Left kidney (tissue), 8 donors: Measurements from ENCODE around the gene SLC26A2. TPM values are rescaled to one million over a fixed set of nuclear protein-coding genes. Genes with fewer than 3 reads are reported as not detected.

Experiments
- DNase-seq: peaks from one replicate; pipeline ENCODE4 v3.0.0-alpha.2; 2013
- long read RNA-seq, 8 donors: transcript quantifications; one replicate each; lab custom pipeline, GENCODE V29; 2026
- polyA plus RNA-seq: library from polyadenylated mRNA; unstranded; fragments of 120-200 nt; gene quantifications from one replicate; pipeline ENCODE4 v1.2.1, GENCODE V29; 2013; ENCODE audit not compliant: insufficient read length

The SLC26A2 gene
- polyA plus RNA-seq = 22.8 TPM
- long read RNA-seq, donor 1, full-length matches to known transcripts = 2 of 8 reads
- long read RNA-seq, donor 1, partial matches to known transcripts = 0 of 8 reads
- long read RNA-seq, donor 1, other reads (novel, unspliced or antisense) = 6 of 8 reads
- long read RNA-seq, donor 2, full-length matches to known transcripts = 3 of 3 reads
- long read RNA-seq, donor 2, partial matches to known transcripts = 0 of 3 reads
- long read RNA-seq, donor 2, other reads (novel, unspliced or antisense) = 0 of 3 reads
- long read RNA-seq, donor 3, full-length matches to known transcripts = 3 of 3 reads
- long read RNA-seq, donor 3, partial matches to known transcripts = 0 of 3 reads
- long read RNA-seq, donor 3, other reads (novel, unspliced or antisense) = 0 of 3 reads
- long read RNA-seq, donor 4 = 0 reads
- long read RNA-seq, donor 5, full-length matches to known transcripts = 3 of 3 reads
- long read RNA-seq, donor 5, partial matches to known transcripts = 0 of 3 reads
- long read RNA-seq, donor 5, other reads (novel, unspliced or antisense) = 0 of 3 reads
- long read RNA-seq, donor 6, full-length matches to known transcripts = 2 of 2 reads
- long read RNA-seq, donor 6, partial matches to known transcripts = 0 of 2 reads
- long read RNA-seq, donor 6, other reads (novel, unspliced or antisense) = 0 of 2 reads
- long read RNA-seq, donor 7, full-length matches to known transcripts = 2 of 2 reads
- long read RNA-seq, donor 7, partial matches to known transcripts = 0 of 2 reads
- long read RNA-seq, donor 7, other reads (novel, unspliced or antisense) = 0 of 2 reads
- long read RNA-seq, donor 8, full-length matches to known transcripts = 1 of 1 reads
- long read RNA-seq, donor 8, partial matches to known transcripts = 0 of 1 reads
- long read RNA-seq, donor 8, other reads (novel, unspliced or antisense) = 0 of 1 reads

- peak; percentile 96 for DNase-seq
These were observed at the start of gene SLC26A2 for GRCh38 chr5:149960272-149961185. TSS of gene SLC26A2 (plus strand) at chr5:149960758. CDS start at chr5:149977653, 16,895 bp downstream.

- DNase-seq = no peak
These were observed 49.5 kb upstream of the SLC26A2 start for GRCh38 chr5:149911031-149911430.

- DNase-seq = no peak
These were observed 48.2 kb upstream of the SLC26A2 start for GRCh38 chr5:149912226-149912871.

GRCh38 chr5:149913436-149914419, 46.8 kb upstream of the SLC26A2 start:
- no peak for DNase-seq

GRCh38 chr5:149915392-149916260, 44.9 kb upstream of the SLC26A2 start:
- no peak for DNase-seq

- no peak for DNase-seq
These were observed 44.1 kb upstream of the SLC26A2 start for GRCh38 chr5:149916334-149917072.

- DNase-seq = no peak
These were observed 43.4 kb upstream of the SLC26A2 start for GRCh38 chr5:149917073-149917676.

- DNase-seq = no peak
These were observed 39.0 kb upstream of the SLC26A2 start for GRCh38 chr5:149921597-149921996.

- DNase-seq = no peak
These were observed 37.6 kb upstream of the SLC26A2 start for GRCh38 chr5:149922950-149923349.

GRCh38 chr5:149924486-149924885, 36.1 kb upstream of the SLC26A2 start:
- DNase-seq = no peak

GRCh38 chr5:149930043-149930748, 30.4 kb upstream of the SLC26A2 start:
- DNase-seq = no peak

- no peak for DNase-seq
These were observed 29.6 kb upstream of the SLC26A2 start for GRCh38 chr5:149930749-149931574.

GRCh38 chr5:149931992-149932436, 28.5 kb upstream of the SLC26A2 start:
- DNase-seq = no peak

GRCh38 chr5:149932445-149933350, 27.9 kb upstream of the SLC26A2 start:
- no peak for DNase-seq

GRCh38 chr5:149935431-149935901, 25.1 kb upstream of the SLC26A2 start:
- no peak for DNase-seq
